ENCODE results near the gene GPR137B. TPM values are rescaled to one million over a fixed set of nuclear protein-coding genes. Genes with fewer than 3 reads are reported as not detected.

GPR137B gene
- total RNA-seq, 2 donors from 2014 or later, result 8.6 to 16.8 TPM

- Mint-ChIP-seq H3K4me3 (no peak overlapping the region), H3K9me3 (peaks cover 17% of the 10 kb centered on the region), H3K27ac (no peak overlapping the region), H3K27me3 (no peaks in the 10 kb centered on the region), H3K36me3 (peaks cover 28% of the 10 kb centered on the region), H3K4me1 (ENCODE audit: low read depth in 2 of 2) (peaks cover 41 to 47% of the 10 kb centered on the region in 2 donors)
- DNase-seq (ENCODE audit: low spot score), result no peak
- ATAC-seq, result no peak
Measured at GRCh38 chr1:236165238-236165981, 23.1 kb downstream of the GPR137B start.

- peaks cover 17% of the 10 kb centered on the region for H3K9me3 Mint-ChIP-seq
- H3K27me3 Mint-ChIP-seq, result no peaks in the 10 kb centered on the region
- H3K4me1 Mint-ChIP-seq (ENCODE audit: low read depth in 2 of 2), result peaks cover 35 to 40% of the 10 kb centered on the region in 2 donors
- DNase-seq (ENCODE audit: low spot score), result no peak
- H3K27ac Mint-ChIP-seq, result no peak overlapping the region
- H3K4me3 Mint-ChIP-seq, result no peak overlapping the region
- peaks cover 25% of the 10 kb centered on the region for H3K36me3 Mint-ChIP-seq
- ATAC-seq, result no peak
Measured at GRCh38 chr1:236166041-236166440, 23.7 kb downstream of the GPR137B start.

GRCh38 chr1:236167154-236167553 is 24.8 kb downstream of the GPR137B start:
- H3K4me1 Mint-ChIP-seq (ENCODE audit: low read depth in 2 of 2), result peaks cover 24 to 29% of the 10 kb centered on the region in 2 donors
- no peak for DNase-seq (ENCODE audit: low spot score)
- no peak overlapping the region for H3K4me3 Mint-ChIP-seq
- no peaks in the 10 kb centered on the region for H3K27me3 Mint-ChIP-seq
- peaks cover 11% of the 10 kb centered on the region for H3K9me3 Mint-ChIP-seq
- H3K27ac Mint-ChIP-seq, result no peak overlapping the region
- peaks cover 14% of the 10 kb centered on the region for H3K36me3 Mint-ChIP-seq
- ATAC-seq, result no peak

GRCh38 chr1:236167578-236167977 is 25.2 kb downstream of the GPR137B start:
- peaks cover 14% of the 10 kb centered on the region for H3K36me3 Mint-ChIP-seq
- H3K4me1 Mint-ChIP-seq (ENCODE audit: low read depth in 2 of 2), result peaks cover 23 to 29% of the 10 kb centered on the region in 2 donors
- no peak overlapping the region for H3K27ac Mint-ChIP-seq

GRCh38 chr1:236168716-236169429 is 26.5 kb downstream of the GPR137B start:
- ATAC-seq (peak in 1 of 2 donors; percentile 55), DNase-seq (ENCODE audit: low spot score) (no peak)
- H3K27me3 Mint-ChIP-seq, result no peaks in the 10 kb centered on the region
- peaks cover 2% of the 10 kb centered on the region for H3K9me3 Mint-ChIP-seq
- peaks cover 6% of the 10 kb centered on the region for H3K36me3 Mint-ChIP-seq
- peaks cover 15 to 21% of the 10 kb centered on the region in 2 donors for H3K4me1 Mint-ChIP-seq (ENCODE audit: low read depth in 2 of 2)
- H3K4me3 Mint-ChIP-seq, result no peak overlapping the region
- no peak overlapping the region for H3K27ac Mint-ChIP-seq

More at GRCh38 chr1:236167578-236167977, 25.2 kb downstream of the GPR137B start:
- Mint-ChIP-seq H3K4me3 (no peak overlapping the region), H3K9me3 (peaks cover 11% of the 10 kb centered on the region), H3K27me3 (no peaks in the 10 kb centered on the region)
- no peak for ATAC-seq
- DNase-seq (ENCODE audit: low spot score), result no peak

GRCh38 chr1:236172041-236172579 is 29.8 kb downstream of the GPR137B start:
- no peak for ATAC-seq
- Mint-ChIP-seq H3K27ac (no peak overlapping the region), H3K9me3 (no peaks in the 10 kb centered on the region), H3K4me1 (ENCODE audit: low read depth in 2 of 2) (peaks cover 0 to 8% of the 10 kb centered on the region in 2 donors), H3K27me3 (no peaks in the 10 kb centered on the region), H3K4me3 (no peak overlapping the region), H3K36me3 (no peaks in the 10 kb centered on the region)
- no peak for DNase-seq (ENCODE audit: low spot score)

GRCh38 chr1:236173174-236173767 is 30.9 kb downstream of the GPR137B start:
- Mint-ChIP-seq H3K9me3 (no peaks in the 10 kb centered on the region), H3K27me3 (no peaks in the 10 kb centered on the region), H3K36me3 (no peaks in the 10 kb centered on the region), H3K4me1 (ENCODE audit: low read depth in 2 of 2) (peaks cover 0 to 8% of the 10 kb centered on the region in 2 donors), H3K4me3 (no peak overlapping the region), H3K27ac (no peak overlapping the region)
- ATAC-seq, result no peak
- no peak for DNase-seq (ENCODE audit: low spot score)

GRCh38 chr1:236175642-236176336 is 33.5 kb downstream of the GPR137B start:
- ATAC-seq (no peak), DNase-seq (ENCODE audit: low spot score) (no peak)
- Mint-ChIP-seq H3K4me1 (ENCODE audit: low read depth in 2 of 2) (peaks cover 0 to 8% of the 10 kb centered on the region in 2 donors), H3K4me3 (no peak overlapping the region), H3K36me3 (no peaks in the 10 kb centered on the region), H3K27me3 (no peaks in the 10 kb centered on the region), H3K27ac (no peak overlapping the region), H3K9me3 (no peaks in the 10 kb centered on the region)

- H3K27ac Mint-ChIP-seq, result peak overlapping the region in 1 of 2 donors; percentile 26
- no peaks in the 10 kb centered on the region for H3K36me3 Mint-ChIP-seq
- no peaks in the 10 kb centered on the region for H3K27me3 Mint-ChIP-seq
- H3K4me1 Mint-ChIP-seq (ENCODE audit: low read depth in 2 of 2), result peaks cover 0 to 8% of the 10 kb centered on the region in 2 donors
- no peak overlapping the region for H3K4me3 Mint-ChIP-seq
- no peak for DNase-seq (ENCODE audit: low spot score)
- peak in 1 of 2 donors; percentile 35 for ATAC-seq
- no peaks in the 10 kb centered on the region for H3K9me3 Mint-ChIP-seq
Measured at GRCh38 chr1:236176337-236177336, 34.3 kb downstream of the GPR137B start.

- Mint-ChIP-seq H3K4me1 (ENCODE audit: low read depth in 2 of 2) (peaks cover 0 to 8% of the 10 kb centered on the region in 2 donors), H3K27me3 (no peaks in the 10 kb centered on the region), H3K36me3 (no peaks in the 10 kb centered on the region), H3K4me3 (no peak overlapping the region), H3K9me3 (no peaks in the 10 kb centered on the region), H3K27ac (no peak overlapping the region)
- ATAC-seq (no peak), DNase-seq (ENCODE audit: low spot score) (no peak)
Measured at GRCh38 chr1:236179634-236180033, 37.3 kb downstream of the GPR137B start.

- no peaks in the 10 kb centered on the region for H3K36me3 Mint-ChIP-seq
Measured at GRCh38 chr1:236181059-236181458, 38.7 kb downstream of the GPR137B start.

GRCh38 chr1:236185687-236186086 is 43.3 kb downstream of the GPR137B start:
- Mint-ChIP-seq H3K4me3 (no peak overlapping the region), H3K27me3 (no peaks in the 10 kb centered on the region), H3K36me3 (peaks cover 36% of the 10 kb centered on the region), H3K27ac (no peak overlapping the region), H3K4me1 (ENCODE audit: low read depth in 2 of 2) (peaks cover 6 to 15% of the 10 kb centered on the region in 2 donors), H3K9me3 (peaks cover 7% of the 10 kb centered on the region)
- DNase-seq (ENCODE audit: low spot score), result no peak
- ATAC-seq, result peak in 1 of 2 donors; percentile 66

More at GRCh38 chr1:236181059-236181458, 38.7 kb downstream of the GPR137B start:
- H3K27ac Mint-ChIP-seq, result no peak overlapping the region
- no peaks in the 10 kb centered on the region for H3K9me3 Mint-ChIP-seq
- no peak for DNase-seq (ENCODE audit: low spot score)
- ATAC-seq, result no peak
- H3K27me3 Mint-ChIP-seq, result no peaks in the 10 kb centered on the region
- peaks cover 6 to 14% of the 10 kb centered on the region in 2 donors for H3K4me1 Mint-ChIP-seq (ENCODE audit: low read depth in 2 of 2)
- H3K4me3 Mint-ChIP-seq, result no peak overlapping the region
